Pulmonary artery endothelial cell (primary cell): Measurements from ENCODE around the gene PPDPF. TPM values are rescaled to one million over a fixed set of nuclear protein-coding genes. Genes with fewer than 3 reads are reported as not detected.

ENCODE experiments used
- DNase-seq: peaks from one replicate; pipeline ENCODE4 v3.0.0-alpha.2; 2011; ENCODE audit warnings: low read depth, low spot score
- total RNA-seq: library from RNA; depleted of rRNA; stranded (reverse); fragments of >200 nt; gene quantifications from 2 replicates; pipeline ENCODE4 v1.2.3, GENCODE V29; 2014

The PPDPF gene
- total RNA-seq, 1 donor from 2014 or later, result 21.4 TPM

GRCh38 chr20:63519668-63520503 is 679 bp upstream of the PPDPF start:
- no peak for DNase-seq

GRCh38 chr20:63520934-63521601 is 503 bp downstream of the PPDPF start:
- DNase-seq, result no peak

GRCh38 chr20:63521602-63522001 is 1.0 kb downstream of the PPDPF start:
- DNase-seq, result no peak

GRCh38 chr20:63522091-63522868 is 1.7 kb downstream of the PPDPF start:
- no peak for DNase-seq

- no peak for DNase-seq
Observed at GRCh38 chr20:63522981-63523611, 2.5 kb downstream of the PPDPF start.

- no peak for DNase-seq
Observed at GRCh38 chr20:63525185-63525584, 4.6 kb downstream of the PPDPF start.

GRCh38 chr20:63525971-63526370 is 5.4 kb downstream of the PPDPF start:
- DNase-seq, result no peak

GRCh38 chr20:63527184-63527583 is 6.6 kb downstream of the PPDPF start:
- no peak for DNase-seq

- DNase-seq, result no peak
Observed at GRCh38 chr20:63529180-63529860, 8.8 kb downstream of the PPDPF start.

- no peak for DNase-seq
Observed at GRCh38 chr20:63529861-63530787, 9.6 kb downstream of the PPDPF start.

- no peak for DNase-seq
Observed at GRCh38 chr20:63530788-63531160, 10.2 kb downstream of the PPDPF start.

- no peak for DNase-seq
Observed at GRCh38 chr20:63531686-63532448, 11.3 kb downstream of the PPDPF start.

- no peak for DNase-seq
Observed at GRCh38 chr20:63532449-63532971, 11.9 kb downstream of the PPDPF start.

- DNase-seq, result no peak
Observed at GRCh38 chr20:63533388-63533787, 12.8 kb downstream of the PPDPF start.

- DNase-seq, result no peak
Observed at GRCh38 chr20:63533871-63534393, 13.4 kb downstream of the PPDPF start.

GRCh38 chr20:63534427-63534830 is 13.9 kb downstream of the PPDPF start:
- no peak for DNase-seq

GRCh38 chr20:63534831-63535651 is 14.5 kb downstream of the PPDPF start:
- DNase-seq, result no peak
